HG02588 (cell line): Measurements from ENCODE around the gene ALG14.
"Not testable (repeated sequence)": the region's sequence is repeated elsewhere in the genome, so short reads cannot be mapped to it uniquely, and the experiment has no call there.

Experiments used
- ATAC-seq: cut with Tn5 transposase; IDR thresholded peaks from one replicate; pipeline ENCODE4 v1.9.1; 2021; ENCODE audit warnings: mild to moderate bottlenecking, moderate library complexity; ENCODE audit not compliant: unreplicated experiment

The ALG14 gene

GRCh38 chr1:95043141-95043980 lies 29.4 kb downstream of the ALG14 start:
- ATAC-seq: peak; percentile 90

DNA sequence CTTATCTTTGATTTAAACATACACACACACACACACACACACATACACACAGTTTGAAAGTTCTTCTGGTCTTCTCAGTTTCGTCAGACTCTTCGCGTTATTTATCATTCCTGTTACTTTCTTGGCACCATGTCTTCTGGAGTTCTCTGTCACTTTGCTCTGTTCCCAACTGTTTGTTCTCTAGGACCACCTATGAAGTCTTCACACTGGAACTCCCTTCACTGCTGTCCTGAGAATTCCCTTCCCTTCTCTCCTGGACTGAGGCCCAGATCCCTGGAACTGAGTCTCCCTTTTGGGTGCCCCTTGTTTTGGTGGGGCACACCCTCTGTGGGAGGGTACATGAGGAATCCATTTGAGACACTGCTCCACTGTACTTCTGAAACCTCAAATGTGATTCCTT lies 30.5 kb downstream of the ALG14 start:
- no peak for ATAC-seq

DNA sequence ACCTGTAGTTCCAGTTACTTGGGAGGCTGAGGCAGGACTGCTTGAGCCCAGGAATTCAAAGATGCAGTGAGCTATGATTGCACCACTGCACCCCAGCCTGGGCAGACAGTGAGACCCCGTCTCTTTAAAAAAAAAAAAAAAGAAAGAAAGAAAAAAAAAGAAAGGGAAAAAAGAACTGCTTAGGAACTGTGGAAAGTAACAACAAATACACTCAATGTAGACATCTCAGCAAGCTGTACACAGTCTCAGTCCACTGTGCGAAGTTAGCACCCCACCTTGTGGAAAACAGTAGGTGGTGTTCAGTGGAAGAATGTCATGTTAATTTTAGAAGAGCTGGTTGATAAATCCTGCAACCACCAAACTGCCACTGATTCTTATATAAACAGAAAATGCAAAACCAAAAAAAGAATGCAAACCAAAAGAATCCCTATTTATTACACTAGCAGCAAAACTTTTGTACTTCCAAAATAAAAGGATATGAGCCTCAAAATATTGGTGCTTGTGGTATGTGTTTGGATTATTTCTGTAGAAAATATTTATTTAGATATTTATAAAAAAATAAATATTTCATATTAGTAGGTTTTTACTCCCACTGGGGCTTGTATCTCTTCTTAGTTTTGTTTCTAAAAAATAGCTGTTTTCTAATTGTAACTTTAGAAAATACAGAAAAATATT lies 31.1 kb downstream of the ALG14 start:
- no peak for ATAC-seq

- no peak for ATAC-seq
Measured at GRCh38 chr1:95040032-95040525, 32.7 kb downstream of the ALG14 start.

GRCh38 chr1:95039360-95040031 lies 33.3 kb downstream of the ALG14 start:
- no peak for ATAC-seq

DNA sequence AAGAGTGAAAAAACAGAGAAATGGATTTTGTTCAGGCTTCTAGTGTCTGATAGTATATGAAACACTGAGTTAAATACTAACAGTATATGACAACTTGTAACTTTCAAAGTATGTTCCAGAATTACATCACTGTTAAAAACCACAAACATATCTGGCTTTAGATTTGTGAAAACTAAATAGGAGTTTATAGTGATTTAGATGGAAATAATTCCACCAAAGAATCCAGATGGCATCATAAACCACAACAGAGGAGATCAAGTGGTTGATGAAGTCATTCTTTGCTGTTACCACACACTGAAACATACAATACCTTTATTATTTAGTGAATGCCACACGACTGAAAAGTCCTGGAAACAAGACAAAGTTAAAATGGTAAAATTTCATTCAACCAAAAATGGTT lies 37.2 kb downstream of the ALG14 start:
- ATAC-seq: no peak

DNA sequence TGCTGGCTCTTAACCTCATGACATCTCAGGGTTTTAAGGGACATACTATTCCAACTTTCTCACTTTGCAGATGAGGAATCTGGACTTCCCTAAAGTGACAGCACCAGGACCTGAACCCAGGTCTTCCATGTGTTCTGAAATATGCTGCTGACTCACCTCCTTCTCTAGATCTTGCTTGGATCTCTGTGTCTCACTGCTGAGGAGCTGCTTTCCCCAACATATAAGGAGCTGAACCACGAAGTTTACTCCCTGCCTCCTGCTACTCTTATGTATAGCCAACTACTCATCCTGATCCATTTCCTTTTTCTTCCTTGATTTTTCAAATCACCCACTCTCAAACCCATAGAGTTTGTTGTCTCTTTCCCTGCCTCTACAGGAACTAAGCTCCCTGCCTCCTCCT lies 38.2 kb downstream of the ALG14 start:
- ATAC-seq: no peak

- no peak for ATAC-seq
Measured at GRCh38 chr1:95033843-95034242, 38.9 kb downstream of the ALG14 start.

GRCh38 chr1:95029532-95029931 lies 43.2 kb downstream of the ALG14 start:
- ATAC-seq: no peak

DNA sequence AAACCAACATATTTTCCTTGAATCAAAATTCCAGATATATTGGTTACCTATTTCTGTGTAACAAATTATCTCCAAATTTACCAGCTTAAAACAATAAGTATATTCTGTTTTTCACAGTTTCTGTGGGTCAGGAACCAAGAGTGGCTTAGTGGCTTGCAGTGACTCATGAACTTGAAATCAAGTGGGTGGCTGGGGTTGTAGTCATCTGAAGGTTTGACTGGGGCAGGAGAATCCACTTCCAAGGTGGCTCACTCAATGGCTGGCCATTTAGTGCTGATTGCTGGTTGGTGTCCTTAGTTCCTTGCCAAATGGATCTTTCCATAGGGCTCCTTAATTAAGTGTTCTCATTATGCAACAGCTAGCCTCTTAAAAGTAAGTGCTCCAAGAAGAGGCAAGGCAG lies 43.8 kb downstream of the ALG14 start:
- no peak for ATAC-seq

GRCh38 chr1:95027046-95027445 lies 45.7 kb downstream of the ALG14 start:
- ATAC-seq: no peak

DNA sequence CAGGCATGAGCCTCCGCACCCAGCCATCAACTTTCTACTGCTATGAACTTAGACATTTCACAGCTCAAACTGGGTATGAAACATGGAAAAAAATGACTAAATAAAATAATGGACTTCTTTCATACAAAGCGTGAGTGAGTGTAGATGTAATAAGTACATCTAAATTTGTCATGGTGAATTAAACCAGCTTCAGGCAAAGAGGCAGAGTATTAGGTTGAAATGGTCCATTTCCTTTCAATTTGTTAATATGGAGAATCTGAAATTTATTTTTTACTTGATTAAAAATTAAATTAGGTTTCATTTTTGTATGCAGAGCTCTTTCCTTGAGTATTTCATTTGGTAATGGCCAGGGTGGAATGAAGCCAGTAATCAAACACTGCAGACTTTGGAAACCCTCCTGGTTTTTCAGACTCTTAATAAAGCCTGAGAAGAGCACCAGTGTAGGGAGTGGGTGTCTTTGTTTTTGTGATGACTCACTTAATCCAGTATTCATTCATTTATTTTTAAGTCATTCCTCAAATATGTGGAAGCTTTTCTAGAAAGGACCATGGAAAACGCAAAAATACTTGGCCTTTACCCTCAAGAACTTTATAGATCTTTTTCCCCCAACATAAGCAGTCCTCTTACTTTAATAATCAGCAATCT lies 49.2 kb downstream of the ALG14 start:
- ATAC-seq: no peak

GRCh38 chr1:95022644-95022926 lies 50.2 kb downstream of the ALG14 start:
- no peak for ATAC-seq

DNA sequence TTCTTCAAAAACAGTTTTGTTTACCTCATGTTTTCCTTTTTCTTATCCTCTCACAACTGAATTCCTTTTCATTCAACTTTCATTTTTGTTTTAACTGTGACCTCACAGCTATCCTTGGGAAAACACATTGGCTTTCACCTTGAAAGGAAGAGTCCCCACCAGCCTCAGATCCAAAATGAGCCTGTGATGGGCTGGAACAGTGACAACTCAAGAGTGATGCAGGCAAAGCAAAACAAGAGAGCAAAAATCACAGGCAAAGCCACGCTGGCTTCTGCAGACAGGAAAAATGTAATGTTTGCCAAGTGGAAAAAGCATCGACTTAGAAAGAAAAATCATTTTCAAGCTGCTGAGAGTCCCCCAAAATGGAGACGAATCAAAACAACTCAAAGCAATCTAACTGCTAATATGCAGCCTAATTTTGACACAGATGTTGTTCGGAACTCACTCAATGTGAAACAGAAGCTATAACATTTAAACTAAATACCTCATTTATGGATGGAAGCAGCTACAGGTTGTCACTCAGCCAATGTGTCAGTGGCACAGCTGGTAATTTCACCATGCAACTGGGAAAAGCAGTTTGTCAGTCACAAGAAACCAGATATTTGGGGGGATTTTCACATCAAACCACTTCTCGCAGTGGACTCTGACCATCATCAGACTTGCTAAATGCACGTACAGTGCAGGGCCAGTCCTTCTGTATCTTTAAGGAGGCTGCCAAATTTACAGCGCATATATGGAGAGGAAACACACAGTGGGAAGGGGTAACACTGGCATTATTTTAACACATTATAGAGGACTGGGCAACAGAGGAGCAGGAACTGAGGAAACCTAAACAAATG lies 50.7 kb downstream of the ALG14 start:
- no peak for ATAC-seq

- no peak for ATAC-seq
Measured at GRCh38 chr1:95021119-95021518, 51.6 kb downstream of the ALG14 start.

DNA sequence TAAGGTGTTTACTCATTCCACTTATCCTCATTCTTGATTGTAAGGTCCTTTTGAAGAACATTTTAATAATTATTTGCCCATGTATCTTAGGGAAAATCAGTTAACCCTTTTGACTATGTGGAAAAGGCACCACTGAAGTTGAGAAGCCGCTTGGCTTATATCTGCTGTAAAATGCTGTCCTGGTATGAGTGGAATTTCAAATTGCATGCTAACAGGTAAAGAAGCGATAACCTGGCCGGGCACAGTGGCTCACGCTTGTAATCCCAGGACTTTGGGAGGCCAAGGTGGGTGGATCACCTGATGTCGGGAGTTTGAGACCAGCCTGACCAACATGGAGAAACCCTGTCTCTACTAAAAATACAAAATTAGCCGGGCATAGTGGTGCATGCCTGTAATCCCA lies 53.3 kb downstream of the ALG14 start:
- ATAC-seq: not testable (repeated sequence)

DNA sequence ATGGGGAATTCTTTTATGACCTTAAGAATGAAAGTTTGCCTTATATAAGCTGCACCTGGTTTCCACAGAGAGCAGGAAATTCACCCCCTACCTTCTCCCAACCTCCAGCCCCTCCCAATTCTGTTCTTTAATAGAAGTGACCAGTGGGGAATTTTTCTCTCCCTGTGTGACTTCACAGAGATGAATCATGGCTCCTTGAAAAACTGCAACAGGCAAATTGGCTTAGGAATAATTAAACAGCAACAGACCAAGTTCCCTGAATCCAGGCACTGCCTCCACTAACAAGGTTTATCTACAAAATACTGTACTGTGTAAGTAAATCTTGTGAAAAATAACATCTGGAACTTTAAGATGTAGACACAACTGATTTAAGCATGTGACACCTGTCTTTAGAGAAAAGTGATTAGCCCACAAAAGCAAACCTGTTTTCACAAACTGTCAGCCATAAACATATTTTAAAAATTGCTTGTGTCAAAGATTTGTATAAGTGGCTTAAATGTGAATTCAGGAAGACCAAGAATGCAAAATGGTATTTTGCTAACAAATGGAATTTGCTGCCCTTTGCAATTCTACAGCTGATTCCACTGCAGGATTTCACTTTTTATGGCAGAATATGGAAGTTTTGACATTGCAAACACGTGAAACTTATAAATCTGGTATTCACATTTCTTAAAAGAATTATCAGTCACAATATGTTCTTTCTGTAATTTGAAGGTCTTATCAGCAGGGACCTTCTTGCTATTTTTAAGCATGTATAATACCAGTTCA lies 54.0 kb downstream of the ALG14 start:
- ATAC-seq: no peak

- ATAC-seq: no peak
Measured at GRCh38 chr1:95017775-95018174, 55.0 kb downstream of the ALG14 start.

GRCh38 chr1:95015076-95015475 lies 57.7 kb downstream of the ALG14 start:
- ATAC-seq: no peak
